Measurements from ENCODE around the gene TMCC1. TPM values are rescaled to one million over a fixed set of nuclear protein-coding genes. Genes with fewer than 3 reads are reported as not detected.
"Not testable (repeated sequence)": the region's sequence is repeated elsewhere in the genome, so short reads cannot be mapped to it uniquely, and the experiment has no call there.

The TMCC1 gene
- total RNA-seq, 1 donor from 2014 or later = 91.6 TPM

DNA sequence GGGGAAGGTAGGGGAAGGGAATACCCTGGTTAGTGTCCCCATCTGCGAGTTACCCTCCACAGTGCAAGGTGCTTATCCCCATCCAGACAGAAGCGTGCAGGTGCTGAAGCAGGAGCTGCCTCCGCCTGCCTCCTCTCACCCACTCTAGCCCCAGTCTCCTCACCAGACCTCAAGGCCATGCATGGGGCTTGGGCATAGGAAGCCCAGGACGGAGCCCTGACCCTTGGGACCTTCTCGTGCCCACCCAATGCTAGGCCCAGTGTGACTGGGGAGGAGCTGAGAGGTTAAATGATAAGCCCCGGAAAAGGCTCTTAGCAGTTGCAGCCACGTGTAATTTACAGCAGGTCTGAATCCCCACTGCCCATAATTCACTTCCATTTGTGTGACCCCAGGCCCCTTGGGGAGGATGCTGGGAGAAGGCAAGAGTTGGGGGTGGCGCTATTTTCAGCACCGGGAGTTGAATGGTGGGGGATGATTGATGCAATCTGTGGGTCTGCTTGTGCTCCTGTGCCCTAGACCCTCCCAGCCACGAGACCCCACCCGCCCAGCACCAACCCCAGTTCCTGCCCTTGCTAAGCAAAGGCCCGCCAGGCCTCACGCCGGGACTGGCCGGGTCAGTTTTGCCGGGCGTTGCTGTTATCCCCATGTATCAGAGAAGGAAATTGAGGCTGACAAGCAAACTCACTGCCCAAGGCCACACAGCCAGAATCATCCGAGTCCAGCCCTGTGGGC is 272.5 kb downstream of the TMCC1 start:
- no peak for DNase-seq

DNA sequence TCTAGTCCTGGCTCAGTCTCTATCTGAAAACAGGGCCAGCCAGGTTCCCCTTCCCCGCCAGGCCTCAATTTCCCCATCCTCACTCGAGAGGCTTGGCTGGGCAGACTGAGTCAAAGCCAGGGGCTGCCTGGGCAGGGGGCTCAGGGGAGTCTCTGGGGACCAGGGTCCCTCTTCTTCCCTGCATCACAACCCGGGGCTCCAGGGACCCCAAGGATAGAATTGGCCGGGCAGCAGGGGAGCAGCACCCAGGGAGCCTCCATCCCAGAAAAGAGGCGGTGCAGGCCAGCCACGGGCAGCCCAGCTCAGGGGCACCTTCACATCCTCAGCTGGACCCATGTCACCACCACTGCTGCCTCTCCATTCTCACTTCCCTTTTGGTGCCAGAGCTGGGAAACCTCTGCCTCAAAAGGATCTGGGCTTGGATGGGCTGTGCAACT is 273.8 kb downstream of the TMCC1 start:
- DNase-seq = no peak

- no peak for DNase-seq
Measured at GRCh38 chr3:129618901-129619671, 274.4 kb downstream of the TMCC1 start.

DNA sequence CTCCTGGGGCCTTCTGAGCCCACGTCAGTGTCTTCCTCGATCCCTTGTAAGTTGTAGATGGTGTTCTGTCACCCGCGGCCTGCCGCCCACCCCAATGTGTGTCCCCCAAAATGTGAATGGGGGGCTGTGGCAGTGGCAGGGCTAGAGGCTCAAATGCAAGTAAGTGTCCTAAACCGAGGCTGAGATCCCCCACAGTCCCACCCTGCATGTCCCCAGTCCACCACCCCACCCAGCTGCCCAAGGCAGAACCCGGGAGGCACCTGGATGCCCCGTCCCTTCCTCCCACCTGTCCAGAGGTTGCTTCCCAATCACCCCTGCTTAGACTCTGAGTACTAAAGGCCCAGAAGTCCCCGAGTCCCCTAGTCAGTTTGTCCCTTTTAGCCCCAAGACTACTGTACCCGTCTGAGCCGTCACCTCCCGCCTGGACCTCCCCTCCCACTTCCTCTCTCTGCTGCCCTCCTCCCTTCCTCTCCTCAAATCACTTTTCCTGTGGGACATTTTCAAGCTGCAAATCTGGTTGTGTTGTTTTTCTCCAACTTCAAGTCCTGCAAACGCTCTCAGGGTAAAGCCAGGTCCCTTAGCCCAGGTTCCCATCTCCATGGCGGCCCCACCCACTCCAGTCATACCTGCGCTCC is 275.2 kb downstream of the TMCC1 start:
- no peak for DNase-seq

DNA sequence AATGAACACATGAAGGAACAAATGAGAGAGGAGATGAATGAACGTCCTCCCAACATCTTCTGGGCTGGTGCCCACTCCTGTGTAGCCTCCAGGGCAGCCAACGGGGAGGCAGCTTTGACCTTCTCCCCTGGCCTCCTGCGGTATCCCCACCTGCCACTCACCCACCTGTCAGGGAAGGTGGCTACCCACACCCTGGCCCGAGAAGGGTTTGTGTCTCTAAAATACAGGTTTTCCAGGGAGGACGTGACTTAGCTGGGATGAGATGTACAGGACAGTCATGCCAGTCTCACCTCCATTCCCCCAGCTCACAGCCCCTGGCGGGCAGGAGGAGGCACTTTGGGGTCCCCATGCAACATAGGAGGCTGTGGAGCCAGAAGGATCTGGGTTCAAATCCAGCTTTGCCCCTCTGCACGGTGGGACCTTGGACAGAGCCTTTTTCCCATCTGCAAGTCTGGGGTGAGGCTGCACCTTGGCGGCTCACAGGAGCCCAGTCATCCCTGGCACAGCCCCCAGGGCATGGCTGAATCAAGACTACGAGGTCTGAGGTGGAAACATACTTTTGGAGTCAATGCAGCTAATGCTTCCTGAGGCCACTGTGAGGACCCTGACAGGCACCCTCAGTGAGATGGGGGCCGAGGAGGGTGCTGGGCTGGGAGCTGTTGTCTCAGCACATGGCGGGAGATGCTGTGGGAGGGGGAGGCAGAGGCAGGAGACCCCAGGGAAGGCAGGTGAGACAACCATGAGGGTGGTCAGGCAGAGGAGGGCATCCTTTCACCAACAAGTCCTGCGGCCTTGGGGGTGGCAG is 275.9 kb downstream of the TMCC1 start:
- DNase-seq = no peak

- DNase-seq = no peak
Measured at GRCh38 chr3:129616713-129617112, 276.8 kb downstream of the TMCC1 start.

DNA sequence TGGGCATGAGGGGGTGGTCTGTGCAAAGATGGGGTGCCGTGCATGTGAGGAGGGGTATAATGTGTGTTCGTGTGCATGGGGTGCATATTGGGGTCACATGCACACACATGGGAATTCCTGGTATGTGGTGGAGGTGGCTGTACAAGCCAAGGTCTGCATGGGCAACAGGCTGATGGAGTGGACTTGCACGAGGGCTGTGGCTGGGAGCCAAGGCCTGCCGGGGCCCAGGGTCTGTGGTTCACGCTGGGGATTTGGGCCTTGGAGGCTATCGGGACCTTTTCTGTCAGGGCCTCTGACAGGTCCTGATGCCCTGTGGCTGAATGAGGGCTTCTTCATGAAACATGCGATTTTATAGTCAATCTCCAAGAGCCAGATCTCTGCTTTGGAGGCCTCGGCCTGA is 277.2 kb downstream of the TMCC1 start:
- DNase-seq = no peak

DNA sequence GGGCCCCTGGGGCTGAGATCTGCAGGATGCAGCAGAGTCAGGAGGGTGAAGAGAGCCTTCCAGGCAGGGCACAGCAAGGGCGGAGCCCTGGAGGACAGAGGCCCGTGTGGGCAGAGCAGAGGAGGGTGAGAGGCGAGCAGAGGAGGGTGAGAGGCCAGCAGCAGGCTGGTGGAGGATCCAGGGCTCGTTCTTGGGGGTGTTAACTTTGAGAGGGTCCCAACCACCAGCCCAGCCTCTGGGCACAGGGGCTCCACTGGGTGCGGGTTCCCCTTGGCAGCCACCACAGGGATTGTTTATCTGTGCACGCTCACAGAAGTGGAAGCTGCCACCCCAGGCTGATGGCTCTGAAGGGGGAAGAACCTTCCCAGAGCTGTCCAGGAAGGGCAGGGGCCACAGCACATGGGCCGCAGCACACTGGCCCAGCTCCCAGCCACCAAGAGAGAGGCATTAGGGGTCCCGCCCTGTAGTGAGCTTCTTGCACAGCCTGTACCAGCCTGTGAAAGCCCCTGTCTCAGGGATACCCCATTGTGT is 277.7 kb downstream of the TMCC1 start:
- no peak for DNase-seq

- no peak for DNase-seq
Measured at GRCh38 chr3:129614927-129615363, 278.6 kb downstream of the TMCC1 start.

DNA sequence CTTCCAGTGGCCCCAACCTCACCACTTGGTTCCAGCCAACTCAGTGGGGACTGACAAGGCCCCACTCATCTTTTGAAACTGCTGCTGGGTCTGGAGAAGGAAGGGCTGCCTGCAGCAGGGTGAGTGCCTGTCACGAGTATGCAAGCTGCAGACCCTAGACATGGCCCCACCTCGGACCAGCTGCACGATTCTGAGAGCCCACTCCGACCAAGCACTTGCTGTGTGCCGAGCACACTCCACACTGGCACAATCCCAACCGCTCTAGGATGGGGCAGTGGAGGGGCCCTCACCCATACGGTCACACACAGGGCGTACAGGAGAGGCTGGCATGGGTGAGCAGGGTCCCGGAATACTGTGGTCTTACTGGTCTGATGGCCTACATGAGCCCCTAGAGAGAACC is 279.1 kb downstream of the TMCC1 start:
- no peak for DNase-seq

- DNase-seq = no peak
Measured at GRCh38 chr3:129613367-129613740, 280.2 kb downstream of the TMCC1 start.

- DNase-seq = no peak
Measured at GRCh38 chr3:129612534-129613366, 280.8 kb downstream of the TMCC1 start.

DNA sequence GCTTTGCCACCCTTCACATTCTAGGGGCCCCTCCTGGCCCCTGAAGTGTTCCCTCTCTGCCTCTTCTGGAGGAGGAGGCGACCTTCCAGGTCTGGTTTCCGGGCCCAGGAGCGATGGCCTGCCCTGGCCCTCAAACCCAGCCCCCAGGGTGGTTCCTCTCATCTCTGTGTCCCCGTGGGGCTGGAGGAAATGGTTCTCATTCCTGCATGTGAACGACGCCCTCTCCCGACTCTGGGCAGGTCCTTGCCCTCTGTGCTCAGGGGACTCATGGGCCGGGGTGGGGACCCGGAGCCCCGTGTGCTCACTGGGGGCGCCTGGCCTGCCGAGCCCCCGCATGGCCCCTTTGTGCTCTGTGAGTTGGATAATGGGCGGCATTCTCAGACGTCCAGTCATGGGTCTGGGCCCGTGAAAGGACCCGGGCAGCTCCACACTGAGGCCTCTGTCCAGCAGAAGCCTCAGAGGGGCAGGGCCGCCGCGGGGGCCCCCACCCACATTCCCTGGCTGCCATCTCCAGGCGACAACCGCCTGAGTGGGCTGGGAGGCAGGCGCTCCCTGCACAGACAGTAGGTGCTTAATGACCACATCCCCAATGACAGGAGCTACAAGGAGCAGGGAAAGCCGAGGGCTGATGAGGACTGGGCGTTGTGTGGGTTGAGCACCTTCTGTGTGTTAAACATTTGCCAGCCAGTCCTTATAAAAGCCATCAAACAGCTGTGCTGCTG is 281.5 kb downstream of the TMCC1 start:
- no peak for DNase-seq

DNA sequence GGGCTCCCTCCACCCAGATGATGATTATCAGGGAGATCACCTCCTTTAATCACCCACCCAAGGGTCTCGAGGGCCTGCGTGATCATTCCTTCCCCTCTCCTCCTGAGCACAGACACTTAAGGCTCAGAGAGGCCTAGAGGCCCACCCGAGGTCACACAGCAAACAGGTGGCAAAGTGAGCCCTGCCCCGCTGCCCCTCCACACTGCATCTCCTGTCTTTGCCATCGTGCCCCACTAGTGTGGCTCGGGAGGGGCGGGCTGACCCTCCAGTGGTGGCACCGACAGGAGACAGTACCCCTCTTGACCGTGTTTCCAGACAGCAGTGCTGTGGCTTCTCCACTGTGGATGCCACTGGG is 282.1 kb downstream of the TMCC1 start:
- DNase-seq = no peak

- DNase-seq = not testable (repeated sequence)
Measured at GRCh38 chr3:129610794-129611445, 282.6 kb downstream of the TMCC1 start.

GRCh38 chr3:129610276-129610675 is 283.2 kb downstream of the TMCC1 start:
- DNase-seq = no peak

DNA sequence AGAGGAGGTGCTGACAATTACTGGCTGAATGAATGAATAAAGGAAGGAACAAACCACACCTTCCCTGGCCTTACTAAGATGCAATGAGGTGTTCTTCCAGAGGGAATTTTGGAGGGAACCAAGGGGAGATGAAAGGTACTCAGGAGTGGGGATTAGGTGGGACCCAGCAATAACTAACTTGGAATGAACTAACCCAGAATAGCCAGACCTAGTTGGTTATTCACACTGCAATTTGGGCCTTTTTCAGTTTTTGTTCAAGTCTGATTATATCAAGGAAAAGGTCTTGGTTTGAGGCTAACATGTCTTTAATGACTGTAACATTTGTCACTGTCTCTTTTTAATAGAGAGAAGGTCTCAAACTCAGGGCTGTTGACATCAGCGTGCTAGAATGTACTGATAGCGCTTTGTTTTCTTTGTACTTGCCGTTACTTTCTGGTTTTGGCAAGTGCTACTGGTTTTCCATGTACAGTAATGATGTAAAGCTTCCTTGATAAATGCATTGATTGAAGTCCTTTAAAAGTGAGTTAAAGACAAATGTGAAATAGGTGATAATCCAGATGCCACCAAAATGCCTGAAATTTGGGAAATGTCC is 283.8 kb downstream of the TMCC1 start:
- no peak for DNase-seq

DNA sequence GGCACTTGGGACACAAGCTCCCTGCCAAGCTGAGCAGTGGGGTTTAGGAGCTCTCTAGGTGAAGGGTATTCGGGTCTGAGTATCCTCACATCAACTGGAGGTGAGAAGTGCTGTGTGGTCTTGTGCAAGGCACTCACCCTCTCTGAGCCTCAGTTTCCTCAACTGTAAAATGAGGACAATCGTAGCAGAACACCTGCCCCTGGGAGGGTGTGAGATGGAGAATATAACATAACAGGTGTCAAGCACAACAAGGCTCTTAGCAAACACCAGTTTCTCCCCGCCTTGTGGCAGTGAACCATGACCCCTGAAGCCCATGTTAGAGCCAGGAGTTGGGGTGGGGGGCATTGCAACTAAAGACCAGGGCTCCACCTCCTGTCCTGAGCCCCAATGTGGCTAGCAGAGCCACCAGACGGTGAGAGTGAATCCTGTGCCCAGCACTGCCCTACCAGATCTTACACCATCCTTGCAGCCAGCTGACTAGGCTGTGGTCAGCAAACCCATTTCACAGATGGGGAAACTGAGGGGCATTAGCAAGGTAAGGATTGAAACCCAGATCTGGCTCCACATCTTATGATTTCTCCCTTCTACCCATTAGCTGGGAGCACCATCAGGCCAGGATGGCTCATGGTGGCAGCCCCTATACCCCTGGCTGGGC is 284.4 kb downstream of the TMCC1 start:
- no peak for DNase-seq

All from occipital lobe (tissue), 2 donors.